HCT116 (cell line): ENCODE measurements around the gene DNTT. TPM values are rescaled to one million over a fixed set of nuclear protein-coding genes. Genes with fewer than 3 reads are reported as not detected.

Experiments
- ATAC-seq: fragments of 200-7000 bp; cut with Tn5 transposase; 2 replicates; pipeline ENCODE4 v1.9.1; 2020; ENCODE audit warnings: mild to moderate bottlenecking, moderate library complexity
- BruUV-seq: library from RNA; stranded (reverse); fragments of 400-500 nt; replicated peaks from 2 replicates; lab custom pipeline; 2021; lab: Mats Ljungman, UMichigan
- CTCF ChIA-PET: fragments of 300-600 bp; sonication (Branson Sonifier 250); formaldehyde crosslinking; loops from one replicate; lab custom pipeline; 2021; ENCODE audit warnings: antibody characterized with exemption; lab: Charles Lee
- POLR2A ChIA-PET: fragments of 300-600, 350-600 bp; sonication (Branson Sonifier 250); formaldehyde crosslinking; loops from one replicate; lab custom pipeline; 2021; ENCODE audit warnings: antibody characterized with exemption; lab: Charles Lee
- RAD21 ChIA-PET, 2 experiments: fragments of 300-600 bp; sonication (Branson Sonifier 250); formaldehyde crosslinking; loops; one replicate each; lab custom pipeline; 2023; ENCODE audit warnings: low total read pairs in 2 of 2; ENCODE audit not compliant: uncharacterized antibody in 2 of 2, unreplicated experiment in 2 of 2, low non-redundant PET in 1 of 2; lab: Charles Lee
- DNase-seq: peaks from one replicate; pipeline ENCODE4 v3.0.0-alpha.2; 2010; ENCODE audit warnings: low read depth, low spot score
- H2AFZ ChIP-seq: fragments of 200-600 bp; shearing (Covaris generic), sonication (generic); 2 replicates; pipeline ENCODE4 v1.6.1; 2017; ENCODE audit warnings: low read depth, mixed run types, mixed read lengths, antibody characterized with exemption, low read length; ENCODE audit not compliant: poor library complexity, severe bottlenecking
- H3K27ac ChIP-seq: 2 replicates; pipeline ENCODE4 v1.5.1; 2012; ENCODE audit warnings: low read depth, low read length
- H3K27me3 ChIP-seq: fragments of 200-600 bp; sonication (generic); 2 replicates; pipeline ENCODE4 v1.6.1; 2016; ENCODE audit warnings: mixed run types, low read length, mixed read lengths; ENCODE audit not compliant: insufficient read depth
- H3K36me3 ChIP-seq, 2 experiments: fragments of 200-500 bp in 1 of 2; fragments of 200-600 bp in 1 of 2; sonication (Bioruptor generic) in 1 of 2; sonication (generic) in 1 of 2; 2 replicates each; pipeline versions ENCODE4 v1.5.1 to v1.6.1; 2014 to 2016; ENCODE audit warnings: low read length in 2 of 2, inconsistent platforms in 1 of 2, mixed read lengths in 1 of 2, mixed run types in 1 of 2; ENCODE audit not compliant: insufficient read depth in 2 of 2, control insufficient read depth in 1 of 2
- H3K4me1 ChIP-seq, 2 experiments: fragments of 200-600 bp in 1 of 2; sonication (generic) in 1 of 2; 2 replicates each; pipeline versions ENCODE4 v1.5.1 to v1.6.1; 2012 to 2017; ENCODE audit warnings: low read length in 2 of 2, inconsistent platforms in 1 of 2, mild to moderate bottlenecking in 1 of 2, mixed read lengths in 1 of 2, mixed run types in 1 of 2, moderate library complexity in 1 of 2; ENCODE audit not compliant: insufficient read depth in 2 of 2, control insufficient read depth in 1 of 2
- H3K4me2 ChIP-seq: fragments of 200-600 bp; sonication (generic); 2 replicates; pipeline ENCODE4 v1.6.1; 2017; ENCODE audit warnings: mixed run types, low read length, mixed read lengths
- H3K4me3 ChIP-seq, 2 experiments: fragments of 200-600 bp in 1 of 2; sonication (generic) in 1 of 2; replicated peaks in 1 of 2; 2 replicates each; pipeline ENCODE4 v1.5.1; 2011 to 2016; ENCODE audit warnings: low read length in 2 of 2, control low read depth in 1 of 2, low read depth in 1 of 2, mild to moderate bottlenecking in 1 of 2, mixed read lengths in 1 of 2, mixed run types in 1 of 2
- H3K79me2 ChIP-seq: fragments of 200-600 bp; sonication (generic); 2 replicates; pipeline ENCODE4 v1.6.1; 2017; ENCODE audit warnings: mild to moderate bottlenecking, mixed run types, low read length, moderate library complexity, mixed read lengths; ENCODE audit not compliant: insufficient read depth
- H3K9ac ChIP-seq: fragments of 200-600 bp; sonication (generic); 2 replicates; pipeline ENCODE4 v1.6.1; 2016; ENCODE audit warnings: low read length, mixed read lengths
- H3K9me2 ChIP-seq: fragments of 200-600 bp; sonication (generic), shearing (Covaris generic); 2 replicates; pipeline ENCODE4 v1.6.1; 2017; ENCODE audit warnings: mixed run types, mild to moderate bottlenecking, moderate library complexity; ENCODE audit not compliant: insufficient read depth
- H3K9me3 ChIP-seq, 2 experiments: fragments of 200-500 bp in 1 of 2; fragments of 200-600 bp in 1 of 2; sonication (Bioruptor generic) in 1 of 2; sonication (generic) in 1 of 2; 2 replicates each; pipeline ENCODE4 v1.6.1; 2014 to 2017; ENCODE audit warnings: low read length in 2 of 2, mixed read lengths in 2 of 2, inconsistent platforms in 1 of 2, low read depth in 1 of 2, mild to moderate bottlenecking in 1 of 2, mixed run types in 1 of 2, moderate library complexity in 1 of 2; ENCODE audit not compliant: control insufficient read depth in 1 of 2, insufficient read depth in 1 of 2
- H4K20me1 ChIP-seq: fragments of 200-600 bp; sonication (generic), shearing (Covaris generic); 2 replicates; pipeline ENCODE4 v1.6.1; 2017; ENCODE audit warnings: mixed run types, mild to moderate bottlenecking, moderate library complexity; ENCODE audit not compliant: insufficient read depth
- CBX3 ChIP-seq: IDR thresholded peaks from 2 replicates; pipeline ENCODE4 v1.6.1; 2012; ENCODE audit warnings: low read depth
- CEBPB ChIP-seq: IDR thresholded peaks from 2 replicates; pipeline ENCODE4 v1.6.1; 2012; ENCODE audit warnings: low read depth
- EGR1 ChIP-seq: IDR thresholded peaks from 2 replicates; pipeline ENCODE4 v1.6.1; 2012; ENCODE audit warnings: low read depth
- ELF1 ChIP-seq: IDR thresholded peaks from 2 replicates; pipeline ENCODE4 v1.6.1; 2012; ENCODE audit warnings: low read depth, borderline replicate concordance
- JUND ChIP-seq: IDR thresholded peaks from 2 replicates; pipeline ENCODE4 v1.6.1; 2012
- POLR2A ChIP-seq: IDR thresholded peaks from 2 replicates; pipeline ENCODE4 v1.7.0; 2011; ENCODE audit warnings: borderline replicate concordance; ENCODE audit not compliant: insufficient read depth, insufficient read length; ENCODE audit errors: extremely low read depth
- SP1 ChIP-seq: IDR thresholded peaks from 2 replicates; pipeline ENCODE4 v1.6.1; 2012; ENCODE audit warnings: low read depth
- SRF ChIP-seq: IDR thresholded peaks from 2 replicates; pipeline ENCODE4 v1.6.1; 2012; ENCODE audit warnings: low read depth
- ZFX ChIP-seq: fragments of 450-650 bp; IDR thresholded peaks from 2 replicates; pipeline ENCODE4 v1.6.1; 2017
- intact Hi-C: fragments of 100-400 bp; cut with micrococcal nuclease; formaldehyde crosslinking; loops from 2 replicates; pipeline ENCODE4 v1.10.0; 2022
- total RNA-seq: library from RNA; stranded (reverse); gene quantifications from one replicate; pipeline ENCODE4 v1.2.1, GENCODE V29; 2021; ENCODE audit not compliant: unreplicated experiment
- TF ChIP-seq, protein P1 (sequence below), 3 experiments: fragments of 200-600 bp in 1 of 3; sonication (generic) in 1 of 3; IDR thresholded peaks in 2 of 3; conservative IDR thresholded peaks in 1 of 3; 2 replicates each; pipeline ENCODE4 v1.5.1; 2012 to 2017; ENCODE audit warnings: low read depth in 2 of 3, low read length in 2 of 3, antibody characterized with exemption in 1 of 3, borderline replicate concordance in 1 of 3, control low read depth in 1 of 3, mild to moderate bottlenecking in 1 of 3, mixed read lengths in 1 of 3, mixed run types in 1 of 3, moderate library complexity in 1 of 3; ENCODE audit not compliant: insufficient read depth in 1 of 3
- TF ChIP-seq, protein P2 (sequence below): IDR thresholded peaks from 2 replicates; pipeline ENCODE4 v1.6.1; 2012
- TF ChIP-seq, protein P3 (sequence below): IDR thresholded peaks from 2 replicates; pipeline ENCODE4 v1.6.1; 2012; ENCODE audit warnings: low read depth

The DNTT gene
- total RNA-seq, 1 experiment from 2014 or later: not detected

GRCh38 chr10:96289218-96289910 is 14.9 kb upstream of the DNTT start:
- ChIA-PET POLR2A (no interaction called here), RAD21 (no interaction called here), CTCF (no interaction called here)
- H3K27ac ChIP-seq: no peak overlapping the region
- H3K9me3 ChIP-seq: no peaks in the 10 kb centered on the region
- H3K9me2 ChIP-seq: no peaks in the 10 kb centered on the region
- DNase-seq (no peak), ATAC-seq (no peak)
- no peak overlapping the region for H2AFZ ChIP-seq
- no peak overlapping the region for H3K4me3 ChIP-seq
- BruUV-seq: no TSS peak
- peaks cover 4 to 9% of the 10 kb centered on the region in 2 experiments; a peak in 3 of 4 replicates for H3K4me1 ChIP-seq
- intact Hi-C loops: no loop called here
- H3K27me3 ChIP-seq: peaks cover under 1% of the 10 kb centered on the region; the same call in 1 of the 2 replicates
- no peaks in the 10 kb centered on the region for H4K20me1 ChIP-seq
- no peak overlapping the region for H3K4me2 ChIP-seq
- no peak overlapping the region for H3K9ac ChIP-seq
- TF ChIP-seq ZFX: no peak
- no peak for TF ChIP-seq SP1
- H3K36me3 ChIP-seq: no peaks in the 10 kb centered on the region
- H3K79me2 ChIP-seq: no peaks in the 10 kb centered on the region

GRCh38 chr10:96290368-96291133 is 13.7 kb upstream of the DNTT start:
- BruUV-seq: no TSS peak

More at GRCh38 chr10:96290368-96291133, 13.7 kb upstream of the DNTT start:
- DNase-seq: no peak
- Histone ChIP-seq H3K79me2 (no peaks in the 10 kb centered on the region), H3K4me1 (peaks cover 4 to 9% of the 10 kb centered on the region in 2 experiments; a peak in 3 of 4 replicates), H3K9ac (no peak overlapping the region), H3K9me2 (no peaks in the 10 kb centered on the region), H3K27ac (no peak overlapping the region), H3K4me2 (no peak overlapping the region), H3K36me3 (no peaks in the 10 kb centered on the region), H2AFZ (no peak overlapping the region), H3K27me3 (peaks cover 7% of the 10 kb centered on the region; the same call in 1 of the 2 replicates), H3K4me3 (no peak overlapping the region), H4K20me1 (no peaks in the 10 kb centered on the region), H3K9me3 (no peaks in the 10 kb centered on the region)
- intact Hi-C loops: loop anchor here (5.0 to 10.0 kb wide), 3 partner anchors 63 to 246 kb away; partner anchors contain the start of gene CCNJ
- ChIA-PET CTCF (interaction anchor here (1.1 to 5.6 kb wide), 2 partner anchors 12 to 61 kb away, joined by 3 to 70 read pairs; no protein-coding TSS in a partner anchor), POLR2A (no interaction called here), RAD21 (interaction anchor here in 1 of 2 experiments (1.7 kb wide), 1 partner anchor 61 kb away, joined by 4 read pairs; no protein-coding TSS in a partner anchor)
- ATAC-seq: no peak
- TF ChIP-seq ZFX: no peak
- no peak for TF ChIP-seq CBX3
- TF ChIP-seq, protein P1, sequence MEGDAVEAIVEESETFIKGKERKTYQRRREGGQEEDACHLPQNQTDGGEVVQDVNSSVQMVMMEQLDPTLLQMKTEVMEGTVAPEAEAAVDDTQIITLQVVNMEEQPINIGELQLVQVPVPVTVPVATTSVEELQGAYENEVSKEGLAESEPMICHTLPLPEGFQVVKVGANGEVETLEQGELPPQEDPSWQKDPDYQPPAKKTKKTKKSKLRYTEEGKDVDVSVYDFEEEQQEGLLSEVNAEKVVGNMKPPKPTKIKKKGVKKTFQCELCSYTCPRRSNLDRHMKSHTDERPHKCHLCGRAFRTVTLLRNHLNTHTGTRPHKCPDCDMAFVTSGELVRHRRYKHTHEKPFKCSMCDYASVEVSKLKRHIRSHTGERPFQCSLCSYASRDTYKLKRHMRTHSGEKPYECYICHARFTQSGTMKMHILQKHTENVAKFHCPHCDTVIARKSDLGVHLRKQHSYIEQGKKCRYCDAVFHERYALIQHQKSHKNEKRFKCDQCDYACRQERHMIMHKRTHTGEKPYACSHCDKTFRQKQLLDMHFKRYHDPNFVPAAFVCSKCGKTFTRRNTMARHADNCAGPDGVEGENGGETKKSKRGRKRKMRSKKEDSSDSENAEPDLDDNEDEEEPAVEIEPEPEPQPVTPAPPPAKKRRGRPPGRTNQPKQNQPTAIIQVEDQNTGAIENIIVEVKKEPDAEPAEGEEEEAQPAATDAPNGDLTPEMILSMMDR (IDR thresholded peaks at IDR 0.05 in 2 of 3, conservative IDR thresholded peaks at IDR 0.05 in 1 of 3; ENCODE audit: borderline replicate concordance in 1 of 3, insufficient read depth in 1 of 3, low read depth in 2 of 3, low read length in 2 of 3): no peak
- TF ChIP-seq, protein P2, sequence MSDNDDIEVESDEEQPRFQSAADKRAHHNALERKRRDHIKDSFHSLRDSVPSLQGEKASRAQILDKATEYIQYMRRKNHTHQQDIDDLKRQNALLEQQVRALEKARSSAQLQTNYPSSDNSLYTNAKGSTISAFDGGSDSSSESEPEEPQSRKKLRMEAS: no peak
- no peak for TF ChIP-seq SRF
- TF ChIP-seq, protein P3, sequence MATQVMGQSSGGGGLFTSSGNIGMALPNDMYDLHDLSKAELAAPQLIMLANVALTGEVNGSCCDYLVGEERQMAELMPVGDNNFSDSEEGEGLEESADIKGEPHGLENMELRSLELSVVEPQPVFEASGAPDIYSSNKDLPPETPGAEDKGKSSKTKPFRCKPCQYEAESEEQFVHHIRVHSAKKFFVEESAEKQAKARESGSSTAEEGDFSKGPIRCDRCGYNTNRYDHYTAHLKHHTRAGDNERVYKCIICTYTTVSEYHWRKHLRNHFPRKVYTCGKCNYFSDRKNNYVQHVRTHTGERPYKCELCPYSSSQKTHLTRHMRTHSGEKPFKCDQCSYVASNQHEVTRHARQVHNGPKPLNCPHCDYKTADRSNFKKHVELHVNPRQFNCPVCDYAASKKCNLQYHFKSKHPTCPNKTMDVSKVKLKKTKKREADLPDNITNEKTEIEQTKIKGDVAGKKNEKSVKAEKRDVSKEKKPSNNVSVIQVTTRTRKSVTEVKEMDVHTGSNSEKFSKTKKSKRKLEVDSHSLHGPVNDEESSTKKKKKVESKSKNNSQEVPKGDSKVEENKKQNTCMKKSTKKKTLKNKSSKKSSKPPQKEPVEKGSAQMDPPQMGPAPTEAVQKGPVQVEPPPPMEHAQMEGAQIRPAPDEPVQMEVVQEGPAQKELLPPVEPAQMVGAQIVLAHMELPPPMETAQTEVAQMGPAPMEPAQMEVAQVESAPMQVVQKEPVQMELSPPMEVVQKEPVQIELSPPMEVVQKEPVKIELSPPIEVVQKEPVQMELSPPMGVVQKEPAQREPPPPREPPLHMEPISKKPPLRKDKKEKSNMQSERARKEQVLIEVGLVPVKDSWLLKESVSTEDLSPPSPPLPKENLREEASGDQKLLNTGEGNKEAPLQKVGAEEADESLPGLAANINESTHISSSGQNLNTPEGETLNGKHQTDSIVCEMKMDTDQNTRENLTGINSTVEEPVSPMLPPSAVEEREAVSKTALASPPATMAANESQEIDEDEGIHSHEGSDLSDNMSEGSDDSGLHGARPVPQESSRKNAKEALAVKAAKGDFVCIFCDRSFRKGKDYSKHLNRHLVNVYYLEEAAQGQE: no peak
- no peak for TF ChIP-seq CEBPB
- TF ChIP-seq JUND: no peak
- TF ChIP-seq POLR2A: no peak
- no peak for TF ChIP-seq EGR1
- no peak for TF ChIP-seq ELF1
